ENCODE measurements around the gene MRPL3.
A peak's percentile ranks its signal among the peaks of the same experiment; 100 is the strongest.
"Not testable (repeated sequence)": the region's sequence is repeated elsewhere in the genome, so short reads cannot be mapped to it uniquely, and the experiment has no call there.

Gene MRPL3

DNA sequence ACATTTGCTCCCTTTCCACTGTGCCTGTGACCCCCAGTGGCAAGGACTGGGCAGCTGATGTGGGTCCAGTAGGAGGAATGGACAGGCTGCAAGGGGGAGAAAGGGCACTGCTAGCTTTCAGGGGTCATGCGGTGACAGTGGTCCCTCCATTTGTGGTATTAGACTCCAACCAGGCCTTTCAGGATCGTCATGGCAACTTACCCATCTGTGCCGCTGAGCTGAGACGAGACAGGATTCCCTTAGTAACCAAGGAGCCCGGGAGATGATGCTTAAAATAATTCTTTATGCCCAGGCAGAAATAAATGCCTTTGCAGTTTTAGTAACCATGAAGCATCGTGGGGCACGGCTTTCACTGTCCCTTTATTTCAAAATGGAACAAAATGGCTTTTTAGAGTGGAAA, 15.9 kb upstream of the MRPL3 start:
- no peak for DNase-seq (ENCODE audit: low spot score)
- in situ Hi-C loops (cut with MboI; ENCODE audit: low sequenced_read_pairs, unreplicated experiment) = no loop called here

DNA sequence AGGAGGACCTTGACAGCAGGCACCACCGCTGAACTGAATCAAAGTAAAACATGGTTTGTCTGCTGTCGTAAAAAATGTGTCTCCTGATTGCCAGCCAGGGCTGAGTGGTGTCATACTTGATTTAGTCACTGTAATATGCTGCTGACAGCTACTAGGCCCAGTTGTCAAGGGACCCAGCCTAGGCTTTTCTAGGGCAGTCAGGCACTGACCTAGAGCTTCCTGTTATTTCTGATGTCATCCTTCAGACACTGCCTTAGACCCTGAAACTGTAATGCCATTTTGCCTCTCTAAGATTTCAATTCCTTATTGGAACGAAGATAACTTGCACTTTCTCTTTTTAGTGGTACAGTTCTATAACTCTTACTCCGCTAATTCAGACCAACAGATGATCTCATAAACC, 2.6 kb upstream of the MRPL3 start:
- in situ Hi-C loops (cut with MboI; ENCODE audit: low sequenced_read_pairs, unreplicated experiment) = no loop called here
- TF ChIP-seq, protein P1, sequence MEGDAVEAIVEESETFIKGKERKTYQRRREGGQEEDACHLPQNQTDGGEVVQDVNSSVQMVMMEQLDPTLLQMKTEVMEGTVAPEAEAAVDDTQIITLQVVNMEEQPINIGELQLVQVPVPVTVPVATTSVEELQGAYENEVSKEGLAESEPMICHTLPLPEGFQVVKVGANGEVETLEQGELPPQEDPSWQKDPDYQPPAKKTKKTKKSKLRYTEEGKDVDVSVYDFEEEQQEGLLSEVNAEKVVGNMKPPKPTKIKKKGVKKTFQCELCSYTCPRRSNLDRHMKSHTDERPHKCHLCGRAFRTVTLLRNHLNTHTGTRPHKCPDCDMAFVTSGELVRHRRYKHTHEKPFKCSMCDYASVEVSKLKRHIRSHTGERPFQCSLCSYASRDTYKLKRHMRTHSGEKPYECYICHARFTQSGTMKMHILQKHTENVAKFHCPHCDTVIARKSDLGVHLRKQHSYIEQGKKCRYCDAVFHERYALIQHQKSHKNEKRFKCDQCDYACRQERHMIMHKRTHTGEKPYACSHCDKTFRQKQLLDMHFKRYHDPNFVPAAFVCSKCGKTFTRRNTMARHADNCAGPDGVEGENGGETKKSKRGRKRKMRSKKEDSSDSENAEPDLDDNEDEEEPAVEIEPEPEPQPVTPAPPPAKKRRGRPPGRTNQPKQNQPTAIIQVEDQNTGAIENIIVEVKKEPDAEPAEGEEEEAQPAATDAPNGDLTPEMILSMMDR (IDR thresholded peaks at IDR 0.05; ENCODE audit: borderline replicate concordance, control extremely low read depth, extremely low read depth, insufficient read depth, missing control alignments) = no peak
- no peak for DNase-seq (ENCODE audit: low spot score)

More for the DNA sequence above, 15.9 kb upstream of the MRPL3 start:
- TF ChIP-seq, protein P1 (IDR thresholded peaks at IDR 0.05; ENCODE audit: borderline replicate concordance, control extremely low read depth, extremely low read depth, insufficient read depth, missing control alignments) = no peak

DNA sequence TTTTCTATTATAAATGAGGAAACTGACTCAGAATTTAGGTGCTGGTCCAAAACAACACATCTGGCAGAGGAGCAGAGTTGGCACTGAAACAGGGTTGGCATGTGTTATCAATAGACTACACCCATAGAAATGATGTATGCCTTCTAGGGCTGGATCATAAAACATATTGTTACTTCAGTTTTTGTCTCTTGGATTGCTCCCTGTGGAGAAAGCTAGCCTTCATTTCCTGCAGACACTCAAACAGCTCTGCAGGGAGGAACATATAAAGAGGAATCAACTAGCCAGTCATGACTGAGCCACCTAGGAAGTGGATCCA, 507 bp upstream of the MRPL3 start:
- no peak for DNase-seq (ENCODE audit: low spot score)
- TF ChIP-seq, protein P1 (IDR thresholded peaks at IDR 0.05; ENCODE audit: borderline replicate concordance, control extremely low read depth, extremely low read depth, insufficient read depth, missing control alignments) = no peak
- in situ Hi-C loops (cut with MboI; ENCODE audit: low sequenced_read_pairs, unreplicated experiment) = no loop called here

DNA sequence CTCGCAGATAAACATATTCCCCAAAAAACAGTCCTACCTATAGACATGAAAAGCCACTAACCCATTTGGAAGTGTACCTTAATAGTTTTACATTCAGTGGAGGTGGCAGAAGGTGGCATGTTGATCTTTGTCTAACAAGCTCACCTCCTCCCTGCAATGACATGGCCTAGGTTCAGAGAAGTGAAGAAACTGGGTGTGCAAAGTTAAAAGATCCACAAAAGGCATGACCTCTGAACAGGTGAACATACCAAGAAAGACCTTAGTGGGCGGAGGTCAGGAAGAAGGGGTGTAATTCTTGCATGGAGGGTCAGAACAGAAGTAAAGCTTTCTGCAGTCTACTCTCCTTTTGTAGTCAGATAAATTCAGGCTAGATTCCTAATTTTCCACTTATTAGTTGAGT, 822 bp downstream of the MRPL3 start:
- DNase-seq (ENCODE audit: low spot score) = peak; percentile 22
- in situ Hi-C loops (cut with MboI; ENCODE audit: low sequenced_read_pairs, unreplicated experiment) = no loop called here
- TF ChIP-seq, protein P1 (IDR thresholded peaks at IDR 0.05; ENCODE audit: borderline replicate concordance, control extremely low read depth, extremely low read depth, insufficient read depth, missing control alignments) = no peak

DNA sequence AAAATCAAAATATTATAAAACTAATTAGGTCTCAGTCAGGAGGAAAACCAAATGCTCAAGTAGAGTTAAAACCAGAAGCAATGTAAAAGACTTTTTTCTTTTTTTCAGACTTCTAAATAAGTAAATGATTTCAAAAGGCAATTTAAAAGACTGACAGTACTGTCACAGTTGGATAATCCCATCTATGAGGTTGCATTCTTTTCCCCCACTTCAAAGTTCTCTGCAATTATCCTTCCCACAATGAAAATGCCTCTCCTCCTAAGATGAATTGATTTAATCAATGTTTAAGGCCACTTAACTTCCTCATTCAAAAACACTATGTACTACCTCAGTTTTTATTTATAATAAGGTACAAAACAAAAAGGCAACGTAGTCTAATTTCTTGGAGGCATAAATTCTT, 8.1 kb downstream of the MRPL3 start:
- TF ChIP-seq, protein P1 (IDR thresholded peaks at IDR 0.05; ENCODE audit: borderline replicate concordance, control extremely low read depth, extremely low read depth, insufficient read depth, missing control alignments) = no peak
- DNase-seq (ENCODE audit: low spot score) = no peak
- in situ Hi-C loops (cut with MboI; ENCODE audit: low sequenced_read_pairs, unreplicated experiment) = no loop called here

DNA sequence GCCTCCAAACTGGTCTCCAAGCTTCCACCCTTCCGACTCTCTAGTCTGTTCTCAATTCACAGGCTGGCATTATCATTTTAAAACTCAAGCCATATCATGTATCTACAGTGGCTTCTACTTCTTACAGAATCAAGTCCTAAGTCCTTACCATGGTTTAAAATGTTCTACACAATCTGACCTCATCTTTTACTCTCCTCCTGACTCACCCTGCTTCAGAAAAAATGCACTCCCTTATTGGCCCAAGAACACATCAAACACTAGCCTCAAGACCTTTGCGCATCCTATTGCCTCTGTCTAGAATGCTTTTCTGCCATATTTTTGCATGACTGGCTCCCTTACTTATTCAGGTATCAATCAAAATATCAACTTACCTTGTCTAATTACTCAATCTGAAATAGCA, 11.0 kb downstream of the MRPL3 start:
- TF ChIP-seq, protein P1 (IDR thresholded peaks at IDR 0.05; ENCODE audit: borderline replicate concordance, control extremely low read depth, extremely low read depth, insufficient read depth, missing control alignments) = no peak
- in situ Hi-C loops (cut with MboI; ENCODE audit: low sequenced_read_pairs, unreplicated experiment) = no loop called here
- no peak for DNase-seq (ENCODE audit: low spot score)

DNA sequence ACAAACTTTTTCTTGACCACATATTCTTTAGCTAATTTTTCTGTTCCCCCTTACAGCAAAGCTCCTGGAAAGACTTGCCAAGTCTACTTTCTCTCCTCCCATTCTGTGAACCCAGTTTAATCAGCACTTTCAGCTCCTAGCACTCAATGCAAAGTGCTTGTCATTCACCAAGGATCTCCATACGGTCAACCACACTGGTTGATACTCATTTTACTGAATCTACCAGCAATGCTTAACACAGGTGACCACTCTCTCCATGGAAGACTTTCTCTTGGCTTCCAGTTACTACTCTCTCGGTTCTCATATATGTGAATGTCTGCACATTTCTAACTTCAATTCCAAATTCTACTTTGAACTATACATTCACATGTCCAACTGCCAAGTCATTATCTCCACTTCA, 11.7 kb downstream of the MRPL3 start:
- DNase-seq (ENCODE audit: low spot score) = no peak
- in situ Hi-C loops (cut with MboI; ENCODE audit: low sequenced_read_pairs, unreplicated experiment) = no loop called here
- TF ChIP-seq, protein P1 (IDR thresholded peaks at IDR 0.05; ENCODE audit: borderline replicate concordance, control extremely low read depth, extremely low read depth, insufficient read depth, missing control alignments) = no peak

DNA sequence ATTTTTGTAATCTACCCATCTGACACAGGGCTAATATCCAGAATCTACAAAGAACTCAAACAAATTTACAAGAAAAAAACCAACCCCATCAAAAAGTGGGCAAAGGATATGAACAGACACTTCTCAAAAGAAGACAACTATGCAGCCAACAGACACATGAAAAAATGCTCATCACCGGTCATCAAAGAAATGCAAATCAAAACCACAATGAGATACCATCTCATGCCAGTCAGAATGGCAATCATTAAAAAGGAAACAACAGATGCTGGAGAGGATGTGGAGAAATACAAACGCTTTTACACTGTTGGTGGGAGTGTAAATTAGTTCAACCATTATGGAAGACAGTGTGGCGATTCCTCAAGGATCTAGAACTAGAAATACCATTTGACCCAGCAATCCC, 16.2 kb downstream of the MRPL3 start:
- DNase-seq (ENCODE audit: low spot score); in situ Hi-C loops (cut with MboI; ENCODE audit: low sequenced_read_pairs, unreplicated experiment): not testable (repeated sequence)
